ENCODE data around the gene NCOR1. TPM values are rescaled to one million over a fixed set of nuclear protein-coding genes. Genes with fewer than 3 reads are reported as not detected.
"Not testable (repeated sequence)": the region's sequence is repeated elsewhere in the genome, so short reads cannot be mapped to it uniquely, and the experiment has no call there.

The NCOR1 gene
- polyA plus RNA-seq (ENCODE audit: insufficient read length in 12 of 12) = 10 to 100 TPM in 11 of 12 donors, not detected in 1; 55.1 to 84.4 (median 67.2) TPM
- long read RNA-seq, donor 1, partial matches to known transcripts = 74 of 97 reads
- long read RNA-seq, donor 1, other reads (novel, unspliced or antisense) = 9 of 97 reads
- long read RNA-seq, donor 2, partial matches to known transcripts = 0 of 10 reads
- long read RNA-seq, donor 2, other reads (novel, unspliced or antisense) = 0 of 10 reads
- long read RNA-seq, donor 3, partial matches to known transcripts = 0 of 2 reads
- long read RNA-seq, donor 3, other reads (novel, unspliced or antisense) = 0 of 2 reads
- long read RNA-seq, donor 4, partial matches to known transcripts = 0 of 3 reads
- long read RNA-seq, donor 4, other reads (novel, unspliced or antisense) = 0 of 3 reads
- long read RNA-seq, donor 5, partial matches to known transcripts = 30 of 42 reads
- long read RNA-seq, donor 5, other reads (novel, unspliced or antisense) = 0 of 42 reads
- long read RNA-seq, donor 6, partial matches to known transcripts = 0 of 6 reads
- long read RNA-seq, donor 6, other reads (novel, unspliced or antisense) = 0 of 6 reads
- long read RNA-seq, donor 7, partial matches to known transcripts = 5 of 8 reads
- long read RNA-seq, donor 7, other reads (novel, unspliced or antisense) = 0 of 8 reads
- long read RNA-seq, donor 8, partial matches to known transcripts = 19 of 31 reads
- long read RNA-seq, donor 8, other reads (novel, unspliced or antisense) = 0 of 31 reads
- long read RNA-seq, donor 9, partial matches to known transcripts = 13 of 15 reads
- long read RNA-seq, donor 9, other reads (novel, unspliced or antisense) = 0 of 15 reads
- long read RNA-seq, donor 10, partial matches to known transcripts = 32 of 41 reads
- long read RNA-seq, donor 10, other reads (novel, unspliced or antisense) = 0 of 41 reads
- long read RNA-seq, donor 11, partial matches to known transcripts = 13 of 21 reads
- long read RNA-seq, donor 11, other reads (novel, unspliced or antisense) = 0 of 21 reads

DNA sequence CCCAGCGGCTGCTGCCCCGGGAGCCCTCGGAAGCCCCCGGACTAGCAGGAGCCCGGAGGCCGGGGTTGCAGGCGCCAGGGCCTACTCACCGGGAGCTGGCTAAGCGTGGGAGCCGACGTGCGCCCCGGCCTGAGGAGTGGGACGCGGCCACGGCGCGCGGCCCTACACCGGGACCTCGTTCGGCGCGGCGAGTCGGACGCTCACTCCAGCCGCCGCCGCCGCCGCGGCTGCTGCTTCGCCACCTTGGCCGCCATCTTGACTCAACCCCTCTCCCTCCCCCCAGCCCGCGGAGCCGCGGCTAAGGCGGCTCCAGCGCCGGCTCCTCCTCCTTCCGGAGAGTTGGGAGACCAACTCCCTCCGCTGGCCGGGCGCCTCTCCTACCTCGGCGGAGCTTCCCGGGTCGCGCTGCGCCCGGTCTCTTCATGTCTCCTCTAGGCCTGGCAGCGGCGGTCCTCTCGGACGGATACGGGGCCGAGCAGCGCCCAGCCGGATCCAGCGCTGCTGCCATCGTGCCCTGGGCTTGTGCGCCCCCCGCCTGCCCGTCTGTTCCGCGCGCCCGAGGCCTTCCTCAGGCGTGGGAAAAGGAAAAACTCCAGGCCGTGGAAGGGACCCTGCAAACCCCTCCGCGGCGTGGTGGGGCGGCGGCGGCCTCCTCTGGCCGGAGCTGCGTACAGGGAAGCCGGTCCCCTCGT, at the start of gene NCOR1:
Gene NCOR1, minus strand, starts transcription at position 262 of the 692 bp plus-strand sequence. CDS start 20,965 bp downstream, outside the sequence.
- DNase-seq = peak; percentile 94

DNA sequence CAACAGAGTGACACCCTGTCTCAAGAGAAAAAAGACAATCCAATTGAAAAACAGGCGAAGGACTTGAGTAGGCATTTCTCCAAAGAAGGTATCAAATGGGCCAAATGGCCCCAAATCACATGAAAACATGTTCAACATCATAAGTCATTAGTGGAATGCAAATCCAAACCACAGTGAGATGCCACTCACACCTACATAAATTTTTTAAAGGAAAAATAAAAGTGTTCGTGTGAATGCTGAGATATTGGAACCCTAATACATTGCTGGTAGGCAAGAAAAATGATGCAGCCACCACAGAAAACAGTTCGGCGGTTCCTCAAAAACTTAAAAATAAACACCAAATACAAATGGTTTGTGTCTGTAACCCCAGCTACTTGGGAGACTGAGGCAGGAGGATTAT, 46.9 kb upstream of the NCOR1 start:
- DNase-seq = no peak

GRCh38 chr17:16261049-16261448, 45.7 kb upstream of the NCOR1 start:
- no peak for DNase-seq

DNA sequence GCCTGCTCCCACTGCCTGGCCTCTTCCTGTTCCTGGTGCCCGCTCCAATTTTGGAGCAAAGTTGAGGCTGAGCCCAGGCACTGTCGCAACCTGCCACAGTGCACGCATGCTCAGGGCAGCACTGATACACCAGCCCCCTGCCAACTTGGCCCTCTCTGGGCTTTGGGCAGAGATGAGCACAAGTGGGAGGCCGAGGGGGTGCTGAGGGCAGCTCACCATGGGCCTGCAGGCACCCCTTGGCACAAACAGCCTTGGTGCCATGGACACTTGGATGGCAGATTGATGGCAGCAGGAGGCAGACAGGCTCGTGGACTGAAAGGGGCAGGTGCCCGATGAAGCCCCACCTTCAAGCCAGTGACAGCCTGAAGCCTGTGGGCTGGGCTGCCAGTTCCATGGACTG, 44.6 kb upstream of the NCOR1 start:
- DNase-seq = no peak

- peak; percentile 33 for DNase-seq
Observed at GRCh38 chr17:16258901-16259300, 43.6 kb upstream of the NCOR1 start.

DNA sequence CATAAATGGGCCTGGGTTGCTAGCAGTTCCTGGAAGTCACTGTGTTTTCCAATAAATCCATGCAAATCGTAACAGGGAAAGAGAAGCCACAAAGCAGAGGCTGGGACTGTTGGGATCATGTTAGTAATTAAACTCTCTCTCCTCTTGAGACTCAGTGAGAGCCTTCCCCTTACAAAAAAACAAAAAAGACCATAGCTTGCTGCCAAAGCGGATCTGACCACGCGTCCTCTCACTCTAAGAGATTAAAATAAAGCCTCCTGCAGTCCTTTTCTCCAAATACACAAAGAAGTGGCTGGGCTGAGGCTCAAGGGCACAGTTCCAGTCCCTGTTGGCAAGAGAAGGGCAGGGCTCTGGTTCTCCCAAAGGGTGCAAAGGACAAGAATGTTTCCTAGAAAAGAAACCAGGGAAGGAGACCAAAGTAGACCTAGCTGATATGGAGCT, 40.2 kb upstream of the NCOR1 start:
- DNase-seq = peak; percentile 54

DNA sequence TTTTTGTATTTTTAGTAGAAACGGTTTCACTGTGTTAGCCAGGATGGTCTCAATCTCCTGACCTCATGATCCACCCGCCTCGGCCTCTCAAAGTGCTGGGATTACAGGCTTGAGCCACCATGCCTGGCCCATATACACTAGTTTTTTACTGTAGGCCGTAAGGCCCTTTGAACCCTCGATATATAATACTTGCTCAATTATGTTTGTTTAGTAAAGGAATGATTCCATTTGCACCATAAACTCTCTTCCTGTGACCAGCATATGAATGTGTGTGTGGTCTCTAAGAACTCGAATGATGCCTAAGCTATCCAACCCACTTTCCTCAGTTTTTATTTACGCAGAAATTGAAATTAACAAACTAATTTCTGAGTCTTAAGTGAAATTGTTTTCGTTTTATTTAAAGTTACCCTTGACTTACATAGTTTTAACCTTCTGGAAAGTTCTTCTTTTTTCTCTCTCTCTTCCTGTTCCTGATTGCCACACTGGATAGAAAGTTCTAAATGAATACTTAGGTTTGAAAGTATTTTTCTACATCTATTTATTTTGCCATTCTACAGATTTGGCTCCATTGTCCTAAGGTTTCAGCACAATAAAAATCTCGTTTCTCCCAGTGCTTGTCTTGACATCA, 39.6 kb upstream of the NCOR1 start:
- no peak for DNase-seq

- no peak for DNase-seq
Observed at GRCh38 chr17:16251556-16251955, 36.2 kb upstream of the NCOR1 start.

- DNase-seq = no peak
Observed at GRCh38 chr17:16251043-16251442, 35.7 kb upstream of the NCOR1 start.

DNA sequence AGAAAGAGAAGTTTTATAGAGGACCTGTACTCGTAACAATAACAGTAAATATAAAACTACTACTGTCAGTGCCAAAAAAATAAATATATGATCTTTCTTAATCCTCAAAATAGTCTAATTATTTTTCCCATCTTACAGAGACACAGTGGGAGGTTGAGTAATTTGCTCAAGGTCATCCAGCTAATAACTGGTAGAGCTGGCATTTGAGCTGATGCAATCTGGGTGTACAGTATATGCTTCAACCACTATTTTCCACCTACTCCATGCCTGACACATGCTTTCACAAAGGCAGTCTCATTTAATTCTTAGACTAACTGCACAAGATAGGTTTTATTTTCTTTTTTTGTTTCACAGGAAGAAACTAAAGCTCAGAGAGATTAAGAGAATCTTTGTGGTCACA, 35.3 kb upstream of the NCOR1 start:
- no peak for DNase-seq

- DNase-seq = no peak
Observed at GRCh38 chr17:16247586-16247984, 32.3 kb upstream of the NCOR1 start.

DNA sequence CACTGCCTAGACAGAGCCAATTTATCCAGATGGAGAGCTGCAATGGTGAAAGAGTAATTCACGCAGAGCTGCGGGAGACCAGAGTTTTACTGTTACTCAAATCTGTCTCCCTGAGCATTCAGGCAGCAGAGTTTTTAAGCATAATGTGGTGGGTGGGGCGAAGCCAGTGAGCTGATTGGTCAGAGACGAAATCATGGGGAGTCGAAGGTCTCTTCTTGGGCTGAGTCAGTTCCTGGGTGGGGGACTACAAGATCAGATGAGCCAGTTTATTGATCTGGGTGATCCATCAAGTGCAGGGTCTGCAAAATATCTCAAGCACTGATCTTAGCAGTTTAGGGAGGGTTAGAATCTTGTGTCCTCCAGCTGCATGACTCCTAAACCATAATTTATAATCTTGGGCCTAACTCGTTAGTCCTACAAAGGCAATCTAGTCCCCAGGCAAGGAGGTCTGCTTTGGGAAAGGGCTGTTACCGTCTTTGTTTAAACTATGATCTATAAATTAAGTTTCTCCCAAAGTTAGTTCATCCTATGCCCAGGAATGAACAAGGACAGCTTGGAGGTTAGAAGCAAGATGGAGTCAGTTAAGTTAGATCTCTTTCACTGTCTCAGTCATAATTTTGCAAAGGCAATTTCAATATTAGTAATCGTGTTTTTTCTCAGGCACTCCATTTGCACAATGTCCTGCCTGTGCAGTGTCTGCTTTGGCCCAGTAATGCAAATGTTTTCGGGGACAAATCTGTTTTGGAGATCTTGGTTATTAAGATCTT, 28.6 kb upstream of the NCOR1 start:
- DNase-seq = no peak

DNA sequence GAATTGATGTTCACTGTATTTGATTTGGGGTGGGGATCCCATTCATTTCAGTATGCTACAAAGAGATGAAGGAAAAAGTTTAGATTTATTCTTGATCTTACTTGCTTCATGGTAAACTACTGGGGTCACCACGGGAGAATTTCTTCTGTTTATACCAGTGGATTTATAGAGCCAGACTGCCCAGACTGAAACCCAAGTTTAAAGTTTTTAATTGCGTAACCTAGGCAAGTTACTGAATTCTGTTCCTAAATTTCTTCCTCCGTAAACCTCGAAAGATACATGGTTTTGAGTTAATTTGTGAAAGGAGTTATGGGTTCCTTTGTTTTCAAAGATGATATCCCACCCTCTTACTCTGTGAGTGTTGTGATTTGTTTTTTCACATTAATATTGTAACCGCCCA, 28.1 kb upstream of the NCOR1 start:
- no peak for DNase-seq

GRCh38 chr17:16241906-16242399, 26.6 kb upstream of the NCOR1 start:
- no peak for DNase-seq

DNA sequence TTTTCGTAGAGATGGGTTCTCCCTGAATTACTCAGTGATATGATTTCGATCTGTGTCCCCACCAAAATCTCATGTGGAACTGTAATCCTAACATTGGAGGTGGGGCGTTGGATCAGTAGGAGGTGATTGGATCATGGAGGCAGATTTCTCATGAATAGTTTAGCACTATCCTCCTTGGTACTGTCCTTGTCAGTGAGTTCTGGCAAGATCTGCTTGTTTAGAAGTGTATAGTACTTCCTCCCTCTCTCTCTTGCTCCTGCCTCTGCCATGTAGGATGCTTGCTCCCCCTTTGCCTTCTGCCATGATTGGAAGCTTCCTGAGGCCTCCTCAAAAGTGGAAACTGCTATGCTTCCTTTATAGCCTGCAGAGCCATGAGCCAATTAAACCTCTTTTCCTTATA, 24.6 kb upstream of the NCOR1 start:
- DNase-seq = no peak

DNA sequence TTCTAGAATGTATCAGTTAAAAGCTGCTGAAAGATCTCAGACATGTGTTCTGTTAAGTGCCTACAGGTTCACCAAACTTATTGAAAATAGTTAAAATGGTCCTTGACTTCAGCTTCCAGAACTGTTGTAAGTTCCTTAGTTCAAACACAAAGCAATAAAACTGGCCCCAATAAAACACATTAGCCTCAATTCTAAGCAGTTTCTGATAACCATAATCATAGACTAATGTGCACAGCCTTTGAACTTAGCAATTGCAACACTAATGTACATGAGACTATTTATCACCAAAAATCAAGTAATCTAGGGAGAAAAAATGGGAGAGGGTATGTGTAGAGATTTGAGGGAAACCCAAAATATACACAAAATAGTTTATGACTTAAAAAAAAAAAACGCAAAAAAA, 17.1 kb upstream of the NCOR1 start:
- DNase-seq = no peak

DNA sequence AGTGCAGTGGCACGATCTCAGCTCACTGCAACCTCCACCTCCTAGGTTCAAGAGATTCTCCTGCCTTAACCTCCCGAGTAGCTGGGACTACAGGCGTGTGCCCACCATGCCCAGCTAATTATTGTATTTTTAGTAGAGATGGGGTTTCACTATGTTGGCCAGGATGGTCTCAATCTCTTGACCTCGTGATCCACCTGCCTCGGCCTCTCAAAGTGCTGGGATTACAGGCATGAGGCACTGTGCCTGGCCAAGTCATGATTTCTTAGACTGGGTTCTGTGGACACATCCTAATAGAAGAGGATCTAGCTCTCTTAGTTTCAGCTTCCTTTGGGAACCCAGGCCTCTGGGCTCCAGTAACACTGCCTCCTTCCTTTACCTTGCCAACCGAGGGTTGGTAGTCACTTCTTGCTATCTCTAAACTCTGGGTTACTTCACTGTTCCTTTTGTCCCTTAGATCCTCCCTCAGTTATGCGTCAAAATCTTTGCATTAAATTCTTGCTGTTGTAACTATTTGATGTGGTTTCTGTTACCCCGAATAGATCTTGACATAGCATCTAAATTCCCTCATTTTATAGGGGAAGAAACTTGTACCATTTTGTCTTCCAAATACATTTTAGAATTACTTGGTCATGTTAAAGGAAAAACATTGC, 14.7 kb upstream of the NCOR1 start:
- DNase-seq = not testable (repeated sequence)

DNA sequence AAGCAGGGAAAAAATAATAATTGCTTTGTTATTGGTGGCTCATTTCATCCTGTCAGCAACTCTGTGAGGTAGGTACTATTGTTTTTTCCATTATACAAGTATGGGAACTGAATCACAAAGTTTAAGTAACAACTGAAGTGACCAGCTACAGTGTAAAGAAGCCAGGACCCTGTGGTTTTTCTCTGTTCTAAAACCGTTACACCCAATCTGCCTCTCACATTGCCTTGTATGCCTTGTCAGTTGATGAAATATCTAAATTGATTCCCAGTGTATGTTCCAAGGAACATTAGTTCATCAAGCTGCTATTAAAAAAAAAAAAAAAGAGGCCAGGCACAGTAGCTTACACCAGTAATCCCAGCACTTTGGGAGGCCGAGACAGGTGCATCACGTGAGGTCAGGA, 7.1 kb upstream of the NCOR1 start:
- no peak for DNase-seq

DNA sequence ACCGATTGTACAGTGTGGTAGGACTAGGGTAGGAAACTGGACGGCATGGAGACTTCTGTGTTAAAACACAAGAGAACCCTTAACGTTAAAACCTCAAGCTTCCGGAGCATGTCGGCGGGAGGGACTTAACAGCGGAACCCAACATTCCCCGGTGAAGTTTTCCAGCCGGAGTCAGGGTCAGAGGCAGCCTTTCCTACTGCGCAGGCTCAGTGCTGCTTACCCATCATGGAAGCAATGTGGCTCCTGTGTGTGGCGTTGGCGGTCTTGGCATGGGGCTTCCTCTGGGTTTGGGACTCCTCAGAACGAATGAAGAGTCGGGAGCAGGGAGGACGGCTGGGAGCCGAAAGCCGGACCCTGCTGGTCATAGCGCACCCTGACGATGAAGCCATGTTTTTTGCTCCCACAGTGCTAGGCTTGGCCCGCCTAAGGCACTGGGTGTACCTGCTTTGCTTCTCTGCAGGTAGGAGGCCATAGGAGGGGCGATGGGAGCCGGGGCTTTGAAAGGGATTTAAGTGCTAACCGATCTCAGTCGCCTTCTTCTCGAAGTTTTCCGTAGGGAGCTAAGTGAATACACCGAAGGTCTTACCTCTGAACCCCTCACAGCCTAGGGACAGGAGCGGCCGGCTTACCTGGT, 1.8 kb upstream of the NCOR1 start, which contains the start of gene PIGL:
Gene PIGL, plus strand, starts transcription at position 209 of the 634 bp plus-strand sequence. Its CDS starts 17 bp downstream, at position 226.
- DNase-seq = peak; percentile 94

Measured in muscle of arm (tissue), 14 donors.